Fibroblast of lung (primary cell): ENCODE measurements around the gene PHOX2B.

Experiments used
- EZH2 ChIP-seq: IDR thresholded peaks from 2 replicates; pipeline ENCODE4 v1.5.1; 2012; ENCODE audit warnings: low read length, control low read depth, mild to moderate bottlenecking; ENCODE audit errors: missing control alignments
- TF ChIP-seq, protein P1 (sequence below), 2 donors: IDR thresholded peaks in 1 of 2; conservative IDR thresholded peaks in 1 of 2; 1 replicate in 1 of 2; 2 replicates in 1 of 2; pipeline ENCODE4 v1.5.1; 2011 to 2012; ENCODE audit warnings: low read length in 2 of 2, control low read depth in 1 of 2, inconsistent platforms in 1 of 2, low read depth in 1 of 2, mild to moderate bottlenecking in 1 of 2

DNA sequence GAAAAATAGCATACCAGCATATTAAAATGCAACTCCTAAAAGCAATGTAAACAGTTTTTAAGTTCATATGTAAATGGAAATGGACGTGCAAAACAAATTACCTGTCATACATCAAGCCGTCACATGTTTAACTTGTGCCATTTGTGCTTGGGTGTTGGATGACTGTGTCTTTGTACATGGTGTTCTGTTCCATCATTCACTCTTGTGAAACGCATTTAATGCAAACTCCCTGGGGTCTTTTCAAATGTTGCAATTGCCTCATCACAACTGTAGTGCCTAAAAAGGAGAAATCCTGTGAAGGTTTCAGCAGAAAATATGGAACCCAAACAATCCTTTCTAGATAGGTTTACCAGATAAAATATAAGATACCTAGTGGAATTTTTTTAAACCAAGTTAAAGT lies 52.4 kb downstream of the PHOX2B start:
- no peak for TF ChIP-seq EZH2
- TF ChIP-seq, protein P1, sequence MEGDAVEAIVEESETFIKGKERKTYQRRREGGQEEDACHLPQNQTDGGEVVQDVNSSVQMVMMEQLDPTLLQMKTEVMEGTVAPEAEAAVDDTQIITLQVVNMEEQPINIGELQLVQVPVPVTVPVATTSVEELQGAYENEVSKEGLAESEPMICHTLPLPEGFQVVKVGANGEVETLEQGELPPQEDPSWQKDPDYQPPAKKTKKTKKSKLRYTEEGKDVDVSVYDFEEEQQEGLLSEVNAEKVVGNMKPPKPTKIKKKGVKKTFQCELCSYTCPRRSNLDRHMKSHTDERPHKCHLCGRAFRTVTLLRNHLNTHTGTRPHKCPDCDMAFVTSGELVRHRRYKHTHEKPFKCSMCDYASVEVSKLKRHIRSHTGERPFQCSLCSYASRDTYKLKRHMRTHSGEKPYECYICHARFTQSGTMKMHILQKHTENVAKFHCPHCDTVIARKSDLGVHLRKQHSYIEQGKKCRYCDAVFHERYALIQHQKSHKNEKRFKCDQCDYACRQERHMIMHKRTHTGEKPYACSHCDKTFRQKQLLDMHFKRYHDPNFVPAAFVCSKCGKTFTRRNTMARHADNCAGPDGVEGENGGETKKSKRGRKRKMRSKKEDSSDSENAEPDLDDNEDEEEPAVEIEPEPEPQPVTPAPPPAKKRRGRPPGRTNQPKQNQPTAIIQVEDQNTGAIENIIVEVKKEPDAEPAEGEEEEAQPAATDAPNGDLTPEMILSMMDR (conservative IDR thresholded peaks at IDR 0.05 in 1 of 2, IDR thresholded peaks at IDR 0.05 in 1 of 2; ENCODE audit: low read depth in 1 of 2, low read length in 2 of 2), result no peak
